GM23338 (cell line): Measurements from ENCODE around the gene DNAH8. TPM values are rescaled to one million over a fixed set of nuclear protein-coding genes. Genes with fewer than 3 reads are reported as not detected.

Source experiments
- ATAC-seq: fragments of 200-7000 bp; cut with Tn5 transposase; 3 replicates; pipeline ENCODE4 v1.9.1; 2020
- DNase-seq: peaks from one replicate; pipeline ENCODE4 v3.0.0-alpha.2; 2015; ENCODE audit warnings: low spot score
- H2AFZ ChIP-seq: fragments of 200-600 bp; sonication (generic); 2 replicates; pipeline ENCODE4 v1.8.0; 2016; ENCODE audit warnings: antibody characterized with exemption, mild to moderate bottlenecking, moderate library complexity
- H3F3A ChIP-seq: fragments of 200-600 bp; sonication (generic); replicated peaks from 2 replicates; pipeline ENCODE4 v1.8.0; 2017; ENCODE audit warnings: antibody characterized with exemption, mixed run types, low read depth
- H3K27ac ChIP-seq: fragments of 200-600 bp; sonication (generic); 2 replicates; pipeline ENCODE4 v1.6.1; 2016; ENCODE audit warnings: low read depth
- H3K27me3 ChIP-seq: fragments of 200-600 bp; sonication (generic); 2 replicates; pipeline ENCODE4 v1.8.0; 2016; ENCODE audit warnings: mild to moderate bottlenecking, mixed run types, moderate library complexity; ENCODE audit not compliant: insufficient read depth
- H3K36me3 ChIP-seq: fragments of 200-600 bp; sonication (generic); 2 replicates; pipeline ENCODE4 v1.8.0; 2016; ENCODE audit warnings: mild to moderate bottlenecking; ENCODE audit not compliant: insufficient read depth
- H3K4me1 ChIP-seq: fragments of 200-600 bp; sonication (generic); 2 replicates; pipeline ENCODE4 v1.8.0; 2016; ENCODE audit warnings: mild to moderate bottlenecking, moderate library complexity; ENCODE audit not compliant: insufficient read depth
- H3K4me2 ChIP-seq: fragments of 200-600 bp; sonication (generic); 2 replicates; pipeline ENCODE4 v1.7.1; 2017; ENCODE audit warnings: mixed run types
- H3K4me3 ChIP-seq: fragments of 200-600 bp; sonication (generic); 2 replicates; pipeline ENCODE4 v1.6.1; 2016; ENCODE audit warnings: mixed run types
- H3K79me2 ChIP-seq: fragments of 200-600 bp; sonication (generic); replicated peaks from 2 replicates; pipeline ENCODE4 v1.8.0; 2017; ENCODE audit warnings: mild to moderate bottlenecking; ENCODE audit not compliant: insufficient read depth
- H3K9me2 ChIP-seq: fragments of 200-600 bp; sonication (generic); 2 replicates; pipeline ENCODE4 v1.8.0; 2017; ENCODE audit not compliant: insufficient read depth
- H4K20me1 ChIP-seq: fragments of 200-600 bp; sonication (generic); replicated peaks from 2 replicates; pipeline ENCODE4 v1.8.0; 2017; ENCODE audit warnings: mild to moderate bottlenecking; ENCODE audit not compliant: insufficient read depth
- H3K27ac Mint-ChIP-seq: 2 replicates; pipeline ENCODE4 v1.8.0; 2020; ENCODE audit warnings: inconsistent platforms, mild to moderate bottlenecking, moderate library complexity, mixed read lengths
- H3K27me3 Mint-ChIP-seq: 3 replicates; pipeline ENCODE4 v1.8.0; 2022; ENCODE audit warnings: low read depth, mild to moderate bottlenecking, moderate library complexity, mixed read lengths, inconsistent platforms; ENCODE audit not compliant: insufficient read depth, poor library complexity
- H3K36me3 Mint-ChIP-seq: 3 replicates; pipeline ENCODE4 v1.8.0; 2021; ENCODE audit warnings: low read depth, mild to moderate bottlenecking, inconsistent platforms, moderate library complexity, mixed read lengths
- H3K4me1 Mint-ChIP-seq: 3 replicates; pipeline ENCODE4 v1.8.0; 2020; ENCODE audit warnings: mild to moderate bottlenecking, inconsistent platforms, mixed read lengths
- H3K4me3 Mint-ChIP-seq: 3 replicates; pipeline ENCODE4 v1.8.0; 2021; ENCODE audit warnings: moderate library complexity, mild to moderate bottlenecking, inconsistent platforms, mixed read lengths
- H3K9me3 Mint-ChIP-seq: 3 replicates; pipeline ENCODE4 v1.8.0; 2020; ENCODE audit warnings: moderate library complexity, mild to moderate bottlenecking, inconsistent platforms, mixed read lengths
- CREB1 ChIP-seq: fragments of 250-450 bp; sonication (Bioruptor Pico); IDR thresholded peaks from 2 replicates; pipeline ENCODE4 v1.5.0; 2020; ENCODE audit warnings: low read depth, mild to moderate bottlenecking, moderate library complexity
- EZH2 ChIP-seq: fragments of 200-600 bp; sonication (generic); IDR thresholded peaks from one replicate; pipeline ENCODE4 v1.8.0; 2017; ENCODE audit warnings: antibody characterized with exemption, mild to moderate bottlenecking, low read depth; ENCODE audit not compliant: unreplicated experiment
- EZH2phosphoT487 ChIP-seq: fragments of 200-600 bp; sonication (generic); IDR thresholded peaks from one replicate; pipeline ENCODE4 v1.8.1; 2018; ENCODE audit warnings: antibody characterized with exemption; ENCODE audit not compliant: unreplicated experiment
- JUNB ChIP-seq: IDR thresholded peaks from one replicate; pipeline ENCODE4 v1.6.1; 2016; ENCODE audit warnings: antibody characterized with exemption; ENCODE audit not compliant: unreplicated experiment
- NANOG ChIP-seq: IDR thresholded peaks from 2 replicates; pipeline ENCODE4 v1.6.1; 2016; ENCODE audit warnings: antibody characterized with exemption, borderline replicate concordance
- POLR2AphosphoS5 ChIP-seq: IDR thresholded peaks from 2 replicates; pipeline ENCODE4 v1.6.1; 2016; ENCODE audit warnings: antibody characterized with exemption, low read depth
- STAT1 ChIP-seq: IDR thresholded peaks from one replicate; pipeline ENCODE4 v1.6.1; 2016; ENCODE audit warnings: antibody characterized with exemption; ENCODE audit not compliant: unreplicated experiment
- ZNF114 ChIP-seq: fragments of 250-450 bp; sonication (Bioruptor Pico); IDR thresholded peaks from 2 replicates; pipeline ENCODE4 v1.5.0; 2020; ENCODE audit warnings: mild to moderate bottlenecking, moderate library complexity
- ZNF331 ChIP-seq: fragments of 250-450 bp; sonication (Bioruptor Pico); IDR thresholded peaks from 2 replicates; pipeline ENCODE4 v1.5.0; 2020; ENCODE audit warnings: low read depth, mild to moderate bottlenecking, moderate library complexity
- polyA plus RNA-seq: library from polyadenylated mRNA; unstranded; fragments of >200 nt; fragmentation: Nextera tagmentation; extraction: Ambion mirVana; gene quantifications from 2 replicates; pipeline ENCODE4 v1.2.1, GENCODE V29; 2016
- total RNA-seq: library from RNA; depleted of rRNA; stranded (reverse); fragments of >200 nt; shearing (Covaris generic); gene quantifications from 2 replicates; pipeline ENCODE4 v1.2.3, GENCODE V29; 2014
- TF ChIP-seq, protein P1 (sequence below): fragments of 250-450 bp; sonication (Bioruptor Pico); IDR thresholded peaks from 2 replicates; pipeline ENCODE4 v1.5.0; 2020; ENCODE audit warnings: mild to moderate bottlenecking, moderate library complexity
- TF ChIP-seq, protein P2 (sequence below): IDR thresholded peaks from one replicate; pipeline ENCODE4 v1.6.1; 2018; ENCODE audit warnings: antibody characterized with exemption; ENCODE audit not compliant: unreplicated experiment
- TF ChIP-seq, protein P3 (sequence below): IDR thresholded peaks from 2 replicates; pipeline ENCODE4 v1.6.1; 2016; ENCODE audit warnings: antibody characterized with exemption
- TF ChIP-seq, protein P4 (sequence below), 2 experiments: fragments of 200-600 bp in 1 of 2; sonication (generic) in 1 of 2; conservative IDR thresholded peaks; 2 replicates each; pipeline versions ENCODE4 v1.5.1 to v1.6.1; 2016 to 2017; ENCODE audit warnings: antibody characterized with exemption in 2 of 2, low read depth in 2 of 2, mild to moderate bottlenecking in 2 of 2, moderate library complexity in 1 of 2

DNAH8 gene
- total and polyA plus RNA-seq, 2 experiments from 2014 or later = 0.02 TPM; not detected in 1

DNA sequence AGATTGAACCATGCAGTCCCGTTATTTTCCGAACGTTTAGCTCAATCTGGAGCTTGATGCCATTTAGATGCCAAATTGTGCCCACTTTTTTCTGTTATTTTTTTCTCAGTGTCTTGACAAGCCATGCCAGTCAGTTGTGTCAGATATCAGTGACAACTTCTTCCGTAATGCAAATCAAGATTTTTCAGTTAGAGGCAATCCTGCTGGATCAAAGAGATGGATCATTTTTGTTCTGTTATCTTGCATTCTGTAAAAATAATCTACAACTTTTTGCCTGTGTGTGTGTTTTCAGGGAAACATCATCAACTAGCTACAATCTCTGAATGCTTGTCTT is 302.4 kb downstream of the DNAH8 start:
- peaks cover 3% of the 10 kb centered on the region; the same call in 2 of the 3 replicates for H3K4me1 Mint-ChIP-seq
- no peak for DNase-seq
- H3K27me3 Mint-ChIP-seq = peaks cover 2% of the 10 kb centered on the region
- peaks cover 4% of the 10 kb centered on the region; the same call in 1 of the 2 replicates for H3K9me2 ChIP-seq
- H3K27me3 ChIP-seq = no peaks in the 10 kb centered on the region
- no peaks in the 10 kb centered on the region for H3F3A ChIP-seq
- TF ChIP-seq, protein P1, sequence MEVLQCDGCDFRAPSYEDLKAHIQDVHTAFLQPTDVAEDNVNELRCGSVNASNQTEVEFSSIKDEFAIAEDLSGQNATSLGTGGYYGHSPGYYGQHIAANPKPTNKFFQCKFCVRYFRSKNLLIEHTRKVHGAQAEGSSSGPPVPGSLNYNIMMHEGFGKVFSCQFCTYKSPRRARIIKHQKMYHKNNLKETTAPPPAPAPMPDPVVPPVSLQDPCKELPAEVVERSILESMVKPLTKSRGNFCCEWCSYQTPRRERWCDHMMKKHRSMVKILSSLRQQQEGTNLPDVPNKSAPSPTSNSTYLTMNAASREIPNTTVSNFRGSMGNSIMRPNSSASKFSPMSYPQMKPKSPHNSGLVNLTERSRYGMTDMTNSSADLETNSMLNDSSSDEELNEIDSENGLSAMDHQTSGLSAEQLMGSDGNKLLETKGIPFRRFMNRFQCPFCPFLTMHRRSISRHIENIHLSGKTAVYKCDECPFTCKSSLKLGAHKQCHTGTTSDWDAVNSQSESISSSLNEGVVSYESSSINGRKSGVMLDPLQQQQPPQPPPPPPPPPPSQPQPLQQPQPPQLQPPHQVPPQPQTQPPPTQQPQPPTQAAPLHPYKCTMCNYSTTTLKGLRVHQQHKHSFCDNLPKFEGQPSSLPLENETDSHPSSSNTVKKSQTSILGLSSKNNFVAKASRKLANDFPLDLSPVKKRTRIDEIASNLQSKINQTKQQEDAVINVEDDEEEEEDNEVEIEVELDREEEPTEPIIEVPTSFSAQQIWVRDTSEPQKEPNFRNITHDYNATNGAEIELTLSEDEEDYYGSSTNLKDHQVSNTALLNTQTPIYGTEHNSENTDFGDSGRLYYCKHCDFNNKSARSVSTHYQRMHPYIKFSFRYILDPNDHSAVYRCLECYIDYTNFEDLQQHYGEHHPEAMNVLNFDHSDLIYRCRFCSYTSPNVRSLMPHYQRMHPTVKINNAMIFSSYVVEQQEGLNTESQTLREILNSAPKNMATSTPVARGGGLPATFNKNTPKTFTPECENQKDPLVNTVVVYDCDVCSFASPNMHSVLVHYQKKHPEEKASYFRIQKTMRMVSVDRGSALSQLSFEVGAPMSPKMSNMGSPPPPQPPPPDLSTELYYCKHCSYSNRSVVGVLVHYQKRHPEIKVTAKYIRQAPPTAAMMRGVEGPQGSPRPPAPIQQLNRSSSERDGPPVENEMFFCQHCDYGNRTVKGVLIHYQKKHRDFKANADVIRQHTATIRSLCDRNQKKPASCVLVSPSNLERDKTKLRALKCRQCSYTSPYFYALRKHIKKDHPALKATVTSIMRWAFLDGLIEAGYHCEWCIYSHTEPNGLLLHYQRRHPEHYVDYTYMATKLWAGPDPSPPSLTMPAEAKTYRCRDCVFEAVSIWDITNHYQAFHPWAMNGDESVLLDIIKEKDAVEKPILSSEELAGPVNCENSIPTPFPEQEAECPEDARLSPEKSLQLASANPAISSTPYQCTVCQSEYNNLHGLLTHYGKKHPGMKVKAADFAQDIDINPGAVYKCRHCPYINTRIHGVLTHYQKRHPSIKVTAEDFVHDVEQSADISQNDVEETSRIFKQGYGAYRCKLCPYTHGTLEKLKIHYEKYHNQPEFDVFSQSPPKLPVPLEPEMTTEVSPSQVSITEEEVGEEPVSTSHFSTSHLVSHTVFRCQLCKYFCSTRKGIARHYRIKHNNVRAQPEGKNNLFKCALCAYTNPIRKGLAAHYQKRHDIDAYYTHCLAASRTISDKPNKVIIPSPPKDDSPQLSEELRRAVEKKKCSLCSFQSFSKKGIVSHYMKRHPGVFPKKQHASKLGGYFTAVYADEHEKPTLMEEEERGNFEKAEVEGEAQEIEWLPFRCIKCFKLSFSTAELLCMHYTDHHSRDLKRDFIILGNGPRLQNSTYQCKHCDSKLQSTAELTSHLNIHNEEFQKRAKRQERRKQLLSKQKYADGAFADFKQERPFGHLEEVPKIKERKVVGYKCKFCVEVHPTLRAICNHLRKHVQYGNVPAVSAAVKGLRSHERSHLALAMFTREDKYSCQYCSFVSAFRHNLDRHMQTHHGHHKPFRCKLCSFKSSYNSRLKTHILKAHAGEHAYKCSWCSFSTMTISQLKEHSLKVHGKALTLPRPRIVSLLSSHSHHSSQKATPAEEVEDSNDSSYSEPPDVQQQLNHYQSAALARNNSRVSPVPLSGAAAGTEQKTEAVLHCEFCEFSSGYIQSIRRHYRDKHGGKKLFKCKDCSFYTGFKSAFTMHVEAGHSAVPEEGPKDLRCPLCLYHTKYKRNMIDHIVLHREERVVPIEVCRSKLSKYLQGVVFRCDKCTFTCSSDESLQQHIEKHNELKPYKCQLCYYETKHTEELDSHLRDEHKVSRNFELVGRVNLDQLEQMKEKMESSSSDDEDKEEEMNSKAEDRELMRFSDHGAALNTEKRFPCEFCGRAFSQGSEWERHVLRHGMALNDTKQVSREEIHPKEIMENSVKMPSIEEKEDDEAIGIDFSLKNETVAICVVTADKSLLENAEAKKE = no peak
- TF ChIP-seq STAT1 (no peak), ZNF331 (CRISPR knock-in tag) (no peak), CREB1 (CRISPR knock-in tag) (no peak), EZH2phosphoT487 (no peak), EZH2 (no peak), ZNF114 (CRISPR knock-in tag) (no peak), POLR2AphosphoS5 (no peak), JUNB (no peak), NANOG (no peak)
- TF ChIP-seq, protein P2, sequence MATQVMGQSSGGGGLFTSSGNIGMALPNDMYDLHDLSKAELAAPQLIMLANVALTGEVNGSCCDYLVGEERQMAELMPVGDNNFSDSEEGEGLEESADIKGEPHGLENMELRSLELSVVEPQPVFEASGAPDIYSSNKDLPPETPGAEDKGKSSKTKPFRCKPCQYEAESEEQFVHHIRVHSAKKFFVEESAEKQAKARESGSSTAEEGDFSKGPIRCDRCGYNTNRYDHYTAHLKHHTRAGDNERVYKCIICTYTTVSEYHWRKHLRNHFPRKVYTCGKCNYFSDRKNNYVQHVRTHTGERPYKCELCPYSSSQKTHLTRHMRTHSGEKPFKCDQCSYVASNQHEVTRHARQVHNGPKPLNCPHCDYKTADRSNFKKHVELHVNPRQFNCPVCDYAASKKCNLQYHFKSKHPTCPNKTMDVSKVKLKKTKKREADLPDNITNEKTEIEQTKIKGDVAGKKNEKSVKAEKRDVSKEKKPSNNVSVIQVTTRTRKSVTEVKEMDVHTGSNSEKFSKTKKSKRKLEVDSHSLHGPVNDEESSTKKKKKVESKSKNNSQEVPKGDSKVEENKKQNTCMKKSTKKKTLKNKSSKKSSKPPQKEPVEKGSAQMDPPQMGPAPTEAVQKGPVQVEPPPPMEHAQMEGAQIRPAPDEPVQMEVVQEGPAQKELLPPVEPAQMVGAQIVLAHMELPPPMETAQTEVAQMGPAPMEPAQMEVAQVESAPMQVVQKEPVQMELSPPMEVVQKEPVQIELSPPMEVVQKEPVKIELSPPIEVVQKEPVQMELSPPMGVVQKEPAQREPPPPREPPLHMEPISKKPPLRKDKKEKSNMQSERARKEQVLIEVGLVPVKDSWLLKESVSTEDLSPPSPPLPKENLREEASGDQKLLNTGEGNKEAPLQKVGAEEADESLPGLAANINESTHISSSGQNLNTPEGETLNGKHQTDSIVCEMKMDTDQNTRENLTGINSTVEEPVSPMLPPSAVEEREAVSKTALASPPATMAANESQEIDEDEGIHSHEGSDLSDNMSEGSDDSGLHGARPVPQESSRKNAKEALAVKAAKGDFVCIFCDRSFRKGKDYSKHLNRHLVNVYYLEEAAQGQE = no peak
- TF ChIP-seq, protein P3, sequence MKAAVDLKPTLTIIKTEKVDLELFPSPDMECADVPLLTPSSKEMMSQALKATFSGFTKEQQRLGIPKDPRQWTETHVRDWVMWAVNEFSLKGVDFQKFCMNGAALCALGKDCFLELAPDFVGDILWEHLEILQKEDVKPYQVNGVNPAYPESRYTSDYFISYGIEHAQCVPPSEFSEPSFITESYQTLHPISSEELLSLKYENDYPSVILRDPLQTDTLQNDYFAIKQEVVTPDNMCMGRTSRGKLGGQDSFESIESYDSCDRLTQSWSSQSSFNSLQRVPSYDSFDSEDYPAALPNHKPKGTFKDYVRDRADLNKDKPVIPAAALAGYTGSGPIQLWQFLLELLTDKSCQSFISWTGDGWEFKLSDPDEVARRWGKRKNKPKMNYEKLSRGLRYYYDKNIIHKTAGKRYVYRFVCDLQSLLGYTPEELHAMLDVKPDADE = no peak
- TF ChIP-seq, protein P4, sequence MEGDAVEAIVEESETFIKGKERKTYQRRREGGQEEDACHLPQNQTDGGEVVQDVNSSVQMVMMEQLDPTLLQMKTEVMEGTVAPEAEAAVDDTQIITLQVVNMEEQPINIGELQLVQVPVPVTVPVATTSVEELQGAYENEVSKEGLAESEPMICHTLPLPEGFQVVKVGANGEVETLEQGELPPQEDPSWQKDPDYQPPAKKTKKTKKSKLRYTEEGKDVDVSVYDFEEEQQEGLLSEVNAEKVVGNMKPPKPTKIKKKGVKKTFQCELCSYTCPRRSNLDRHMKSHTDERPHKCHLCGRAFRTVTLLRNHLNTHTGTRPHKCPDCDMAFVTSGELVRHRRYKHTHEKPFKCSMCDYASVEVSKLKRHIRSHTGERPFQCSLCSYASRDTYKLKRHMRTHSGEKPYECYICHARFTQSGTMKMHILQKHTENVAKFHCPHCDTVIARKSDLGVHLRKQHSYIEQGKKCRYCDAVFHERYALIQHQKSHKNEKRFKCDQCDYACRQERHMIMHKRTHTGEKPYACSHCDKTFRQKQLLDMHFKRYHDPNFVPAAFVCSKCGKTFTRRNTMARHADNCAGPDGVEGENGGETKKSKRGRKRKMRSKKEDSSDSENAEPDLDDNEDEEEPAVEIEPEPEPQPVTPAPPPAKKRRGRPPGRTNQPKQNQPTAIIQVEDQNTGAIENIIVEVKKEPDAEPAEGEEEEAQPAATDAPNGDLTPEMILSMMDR (conservative IDR thresholded peaks at IDR 0.05; ENCODE audit: low read depth in 2 of 2) = no peak
- H2AFZ ChIP-seq = no peak overlapping the region
- no peaks in the 10 kb centered on the region for H3K9me3 Mint-ChIP-seq
- H3K79me2 ChIP-seq = no peaks in the 10 kb centered on the region
- no peaks in the 10 kb centered on the region for H4K20me1 ChIP-seq
- H3K36me3 Mint-ChIP-seq = no peaks in the 10 kb centered on the region
- H3K4me3 ChIP-seq = no peak overlapping the region
- H3K4me1 ChIP-seq = peaks cover 5% of the 10 kb centered on the region
- no peak overlapping the region for H3K27ac Mint-ChIP-seq
- no peak overlapping the region for H3K27ac ChIP-seq
- no peak overlapping the region for H3K4me2 ChIP-seq
- H3K4me3 Mint-ChIP-seq = no peak overlapping the region
- ATAC-seq = no peak
- H3K36me3 ChIP-seq = no peaks in the 10 kb centered on the region
